Osteocyte (in vitro differentiated cells): Measurements from ENCODE around the gene ILDR1. TPM values are rescaled to one million over a fixed set of nuclear protein-coding genes. Genes with fewer than 3 reads are reported as not detected.

Experiments used
- DNase-seq: peaks from one replicate; pipeline ENCODE4 v3.0.0; 2021; ENCODE audit warnings: mixed read lengths; ENCODE audit not compliant: unreplicated experiment; ENCODE audit errors: extremely low spot score
- H3K27ac Mint-ChIP-seq: one replicate; pipeline ENCODE4 v1.8.0; 2021; ENCODE audit warnings: mild to moderate bottlenecking, mixed read lengths; ENCODE audit not compliant: unreplicated experiment
- H3K27me3 Mint-ChIP-seq: one replicate; pipeline ENCODE4 v1.8.0; 2021; ENCODE audit warnings: mixed read lengths; ENCODE audit not compliant: unreplicated experiment
- H3K36me3 Mint-ChIP-seq: one replicate; pipeline ENCODE4 v1.8.0; 2021; ENCODE audit warnings: mixed read lengths; ENCODE audit not compliant: unreplicated experiment
- H3K4me1 Mint-ChIP-seq: one replicate; pipeline ENCODE4 v1.8.0; 2021; ENCODE audit warnings: mixed read lengths; ENCODE audit not compliant: unreplicated experiment
- H3K4me3 Mint-ChIP-seq: one replicate; pipeline ENCODE4 v1.8.0; 2021; ENCODE audit warnings: mild to moderate bottlenecking, moderate library complexity, mixed read lengths; ENCODE audit not compliant: unreplicated experiment
- H3K9me3 Mint-ChIP-seq: one replicate; pipeline ENCODE4 v1.8.0; 2021; ENCODE audit warnings: mixed read lengths; ENCODE audit not compliant: unreplicated experiment
- total RNA-seq: library from RNA; stranded (reverse); gene quantifications from 2 replicates; pipeline ENCODE4 v1.2.1, GENCODE V29; 2021
- TF ChIP-seq, protein P1 (sequence below): fragments of 200-600 bp; sonication (generic); IDR thresholded peaks from 2 replicates; pipeline ENCODE4 v1.5.0; 2021; ENCODE audit warnings: antibody characterized with exemption, mild to moderate bottlenecking, moderate library complexity

Gene ILDR1
- total RNA-seq, 1 donor from 2014 or later: not detected

DNA sequence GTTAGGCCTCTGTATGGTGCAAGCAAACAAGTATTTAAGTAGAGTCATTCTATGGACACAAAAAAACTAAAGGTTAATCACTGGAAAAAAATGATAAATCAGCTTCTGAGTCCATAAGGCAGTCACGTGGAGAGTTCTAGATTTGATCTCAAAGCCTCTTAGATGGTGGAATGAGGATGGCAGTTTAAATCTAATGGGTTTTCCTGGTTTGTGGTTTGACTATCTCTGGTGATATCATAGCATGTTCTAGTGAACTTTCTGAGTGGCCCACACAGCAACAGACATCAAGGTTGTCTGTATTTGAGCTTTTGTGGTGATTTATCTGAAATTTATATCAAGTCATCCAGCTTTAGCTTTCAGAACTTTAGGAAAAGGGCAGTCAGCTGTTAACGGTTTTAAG, 52.4 kb downstream of the ILDR1 start:
- H3K4me3 Mint-ChIP-seq: no peak overlapping the region
- TF ChIP-seq, protein P1, sequence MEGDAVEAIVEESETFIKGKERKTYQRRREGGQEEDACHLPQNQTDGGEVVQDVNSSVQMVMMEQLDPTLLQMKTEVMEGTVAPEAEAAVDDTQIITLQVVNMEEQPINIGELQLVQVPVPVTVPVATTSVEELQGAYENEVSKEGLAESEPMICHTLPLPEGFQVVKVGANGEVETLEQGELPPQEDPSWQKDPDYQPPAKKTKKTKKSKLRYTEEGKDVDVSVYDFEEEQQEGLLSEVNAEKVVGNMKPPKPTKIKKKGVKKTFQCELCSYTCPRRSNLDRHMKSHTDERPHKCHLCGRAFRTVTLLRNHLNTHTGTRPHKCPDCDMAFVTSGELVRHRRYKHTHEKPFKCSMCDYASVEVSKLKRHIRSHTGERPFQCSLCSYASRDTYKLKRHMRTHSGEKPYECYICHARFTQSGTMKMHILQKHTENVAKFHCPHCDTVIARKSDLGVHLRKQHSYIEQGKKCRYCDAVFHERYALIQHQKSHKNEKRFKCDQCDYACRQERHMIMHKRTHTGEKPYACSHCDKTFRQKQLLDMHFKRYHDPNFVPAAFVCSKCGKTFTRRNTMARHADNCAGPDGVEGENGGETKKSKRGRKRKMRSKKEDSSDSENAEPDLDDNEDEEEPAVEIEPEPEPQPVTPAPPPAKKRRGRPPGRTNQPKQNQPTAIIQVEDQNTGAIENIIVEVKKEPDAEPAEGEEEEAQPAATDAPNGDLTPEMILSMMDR: no peak
- H3K27ac Mint-ChIP-seq: no peak overlapping the region
- H3K4me1 Mint-ChIP-seq: no peaks in the 10 kb centered on the region
- DNase-seq: no peak
- H3K27me3 Mint-ChIP-seq: peaks cover 5% of the 10 kb centered on the region
- H3K9me3 Mint-ChIP-seq: peaks cover 9% of the 10 kb centered on the region
- H3K36me3 Mint-ChIP-seq: no peaks in the 10 kb centered on the region

GRCh38 chr3:121963608-121964007, 58.4 kb downstream of the ILDR1 start:
- Mint-ChIP-seq H3K36me3 (no peaks in the 10 kb centered on the region), H3K27me3 (peaks cover 2% of the 10 kb centered on the region), H3K27ac (no peak overlapping the region), H3K4me3 (no peak overlapping the region), H3K9me3 (peaks cover 4% of the 10 kb centered on the region), H3K4me1 (no peaks in the 10 kb centered on the region)
- DNase-seq: no peak
- TF ChIP-seq, protein P1: no peak

GRCh38 chr3:121962443-121962842, 59.6 kb downstream of the ILDR1 start:
- H3K36me3 Mint-ChIP-seq: no peaks in the 10 kb centered on the region
- no peaks in the 10 kb centered on the region for H3K4me1 Mint-ChIP-seq

DNA sequence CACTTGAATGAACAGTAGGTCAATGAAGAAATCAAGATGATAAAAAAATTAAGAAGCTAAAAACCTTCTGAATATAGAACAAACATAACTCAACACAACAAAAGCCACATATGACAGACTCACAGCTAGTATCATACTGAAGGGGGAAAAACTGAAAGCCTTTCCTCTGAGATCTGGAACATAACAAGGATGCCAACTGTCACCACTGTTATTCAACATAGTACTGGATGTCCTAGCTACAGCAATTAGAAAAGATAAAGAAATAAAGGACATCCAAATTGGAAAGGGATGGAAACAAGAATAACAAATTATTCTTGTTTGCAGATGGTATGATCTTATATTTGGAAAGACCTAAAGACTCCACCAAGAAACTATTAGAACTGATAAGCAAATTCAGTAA, 60.8 kb downstream of the ILDR1 start:
- TF ChIP-seq, protein P1: no peak
- DNase-seq: no peak
- no peaks in the 10 kb centered on the region for H3K4me1 Mint-ChIP-seq
- peaks cover 2% of the 10 kb centered on the region for H3K9me3 Mint-ChIP-seq
- H3K27me3 Mint-ChIP-seq: peaks cover 2% of the 10 kb centered on the region
- H3K4me3 Mint-ChIP-seq: no peak overlapping the region
- no peak overlapping the region for H3K27ac Mint-ChIP-seq
- no peaks in the 10 kb centered on the region for H3K36me3 Mint-ChIP-seq

More at GRCh38 chr3:121962443-121962842, 59.6 kb downstream of the ILDR1 start:
- H3K27me3 Mint-ChIP-seq: peaks cover 2% of the 10 kb centered on the region
- no peak overlapping the region for H3K4me3 Mint-ChIP-seq
- DNase-seq: no peak
- no peak overlapping the region for H3K27ac Mint-ChIP-seq
- TF ChIP-seq, protein P1: no peak
- peaks cover 4% of the 10 kb centered on the region for H3K9me3 Mint-ChIP-seq

- H3K4me3 Mint-ChIP-seq: no peak overlapping the region
- no peaks in the 10 kb centered on the region for H3K27me3 Mint-ChIP-seq
- H3K27ac Mint-ChIP-seq: no peak overlapping the region
- H3K9me3 Mint-ChIP-seq: no peaks in the 10 kb centered on the region
- no peak for DNase-seq
- H3K4me1 Mint-ChIP-seq: no peaks in the 10 kb centered on the region
- H3K36me3 Mint-ChIP-seq: no peaks in the 10 kb centered on the region
- TF ChIP-seq, protein P1: no peak
These were observed 63.2 kb downstream of the ILDR1 start for GRCh38 chr3:121958801-121959200.
